Fibroblast of the aortic adventitia (primary cell): Measurements from ENCODE around the gene DNMT3A. TPM values are rescaled to one million over a fixed set of nuclear protein-coding genes. Genes with fewer than 3 reads are reported as not detected.
A peak's percentile ranks its signal among the peaks of the same experiment; 100 is the strongest.

Experiments used
- DNase-seq: peaks from one replicate; pipeline ENCODE4 v3.0.0-alpha.2; 2010; ENCODE audit warnings: low read depth
- H3K4me3 ChIP-seq: 2 replicates; pipeline ENCODE4 v1.5.1; 2011; ENCODE audit warnings: low read depth, mild to moderate bottlenecking, control low read depth, low read length, moderate library complexity
- total RNA-seq: library from RNA; depleted of rRNA; stranded (reverse); fragments of >200 nt; gene quantifications from 2 replicates; pipeline ENCODE4 v1.2.3, GENCODE V29; 2012; ENCODE audit warnings: low replicate concordance
- TF ChIP-seq, protein P1 (sequence below): IDR thresholded peaks from 2 replicates; pipeline ENCODE4 v1.5.1; 2011; ENCODE audit warnings: mild to moderate bottlenecking, low read length, control low read depth, inconsistent platforms; ENCODE audit not compliant: insufficient read depth

Gene DNMT3A
- total RNA-seq, 1 donor: 10.8 TPM

GRCh38 chr2:25367296-25367695 lies 25.6 kb upstream of the DNMT3A start:
- TF ChIP-seq, protein P1, sequence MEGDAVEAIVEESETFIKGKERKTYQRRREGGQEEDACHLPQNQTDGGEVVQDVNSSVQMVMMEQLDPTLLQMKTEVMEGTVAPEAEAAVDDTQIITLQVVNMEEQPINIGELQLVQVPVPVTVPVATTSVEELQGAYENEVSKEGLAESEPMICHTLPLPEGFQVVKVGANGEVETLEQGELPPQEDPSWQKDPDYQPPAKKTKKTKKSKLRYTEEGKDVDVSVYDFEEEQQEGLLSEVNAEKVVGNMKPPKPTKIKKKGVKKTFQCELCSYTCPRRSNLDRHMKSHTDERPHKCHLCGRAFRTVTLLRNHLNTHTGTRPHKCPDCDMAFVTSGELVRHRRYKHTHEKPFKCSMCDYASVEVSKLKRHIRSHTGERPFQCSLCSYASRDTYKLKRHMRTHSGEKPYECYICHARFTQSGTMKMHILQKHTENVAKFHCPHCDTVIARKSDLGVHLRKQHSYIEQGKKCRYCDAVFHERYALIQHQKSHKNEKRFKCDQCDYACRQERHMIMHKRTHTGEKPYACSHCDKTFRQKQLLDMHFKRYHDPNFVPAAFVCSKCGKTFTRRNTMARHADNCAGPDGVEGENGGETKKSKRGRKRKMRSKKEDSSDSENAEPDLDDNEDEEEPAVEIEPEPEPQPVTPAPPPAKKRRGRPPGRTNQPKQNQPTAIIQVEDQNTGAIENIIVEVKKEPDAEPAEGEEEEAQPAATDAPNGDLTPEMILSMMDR: no peak

GRCh38 chr2:25366629-25367028 lies 24.9 kb upstream of the DNMT3A start:
- TF ChIP-seq, protein P1: no peak
- H3K4me3 ChIP-seq: no peak overlapping the region
- no peak for DNase-seq

More at GRCh38 chr2:25367296-25367695, 25.6 kb upstream of the DNMT3A start:
- no peak overlapping the region for H3K4me3 ChIP-seq
- DNase-seq: no peak

GRCh38 chr2:25365241-25365640 lies 23.5 kb upstream of the DNMT3A start:
- no peak overlapping the region for H3K4me3 ChIP-seq

GRCh38 chr2:25363733-25364132 lies 22.0 kb upstream of the DNMT3A start:
- no peak overlapping the region for H3K4me3 ChIP-seq
- DNase-seq: no peak
- TF ChIP-seq, protein P1: no peak

More at GRCh38 chr2:25365241-25365640, 23.5 kb upstream of the DNMT3A start:
- TF ChIP-seq, protein P1: no peak
- DNase-seq: no peak

GRCh38 chr2:25362434-25363145 lies 20.9 kb upstream of the DNMT3A start:
- DNase-seq: no peak
- TF ChIP-seq, protein P1: no peak
- peak overlapping the region; percentile 57 for H3K4me3 ChIP-seq

DNA sequence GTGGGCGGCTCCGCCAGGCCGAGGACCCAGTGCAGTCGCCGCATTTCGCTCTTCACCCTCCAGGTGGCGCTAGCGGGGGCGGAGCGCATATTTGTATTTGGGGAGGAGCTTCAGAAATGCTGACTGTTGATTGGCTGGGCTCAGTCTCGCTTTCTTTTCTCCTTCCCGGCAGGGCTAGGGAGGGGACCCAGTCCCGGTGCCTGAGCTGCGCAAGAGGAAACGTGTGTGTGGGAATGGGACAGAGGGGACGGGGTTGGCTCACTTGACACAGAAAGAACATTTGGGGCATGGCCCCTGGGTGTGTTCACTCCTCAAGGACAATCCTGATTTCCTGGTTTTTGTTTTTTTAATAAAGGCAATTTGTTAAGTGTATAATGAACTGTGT lies 20.3 kb upstream of the DNMT3A start:
- DNase-seq: peak; percentile 94
- H3K4me3 ChIP-seq: peak overlapping the region; percentile 57
- TF ChIP-seq, protein P1: peak; percentile 96
